Mucosa of rectum (tissue), 2 donors: ENCODE data around the gene MMP8.

Experiments
- H3K27ac ChIP-seq, 2 donors: one replicate each; pipeline ENCODE4 v1.7.0; 2013; ENCODE audit warnings: inconsistent platforms in 2 of 2, low read depth in 2 of 2, low read length in 2 of 2
- H3K27me3 ChIP-seq, 2 donors: one replicate each; pipeline ENCODE4 v1.7.0; 2013; ENCODE audit warnings: low read length in 2 of 2; ENCODE audit not compliant: control insufficient read depth in 2 of 2, insufficient read depth in 2 of 2
- H3K36me3 ChIP-seq, 2 donors: one replicate each; pipeline ENCODE4 v1.7.0; 2013; ENCODE audit warnings: low read length in 2 of 2; ENCODE audit not compliant: control insufficient read depth in 2 of 2, insufficient read depth in 2 of 2
- H3K4me1 ChIP-seq, 2 donors: one replicate each; pipeline ENCODE4 v1.7.0; 2013; ENCODE audit warnings: low read length in 2 of 2, mild to moderate bottlenecking in 1 of 2; ENCODE audit not compliant: control insufficient read depth in 2 of 2, insufficient read depth in 2 of 2
- H3K4me3 ChIP-seq, 2 donors: one replicate each; pipeline ENCODE4 v1.7.0; 2013; ENCODE audit warnings: low read length in 2 of 2
- H3K9ac ChIP-seq, 2 donors: one replicate each; pipeline ENCODE4 v1.7.0; 2013; ENCODE audit warnings: low read length in 2 of 2, low read depth in 1 of 2, mild to moderate bottlenecking in 1 of 2
- H3K9me3 ChIP-seq, 2 donors: one replicate each; pipeline ENCODE4 v1.7.0; 2013; ENCODE audit warnings: low read length in 2 of 2; ENCODE audit not compliant: control insufficient read depth in 2 of 2
- donor health status: healthy.
- donor health status: Normal muscosa, but diverticular disease.

MMP8 gene, protein sequence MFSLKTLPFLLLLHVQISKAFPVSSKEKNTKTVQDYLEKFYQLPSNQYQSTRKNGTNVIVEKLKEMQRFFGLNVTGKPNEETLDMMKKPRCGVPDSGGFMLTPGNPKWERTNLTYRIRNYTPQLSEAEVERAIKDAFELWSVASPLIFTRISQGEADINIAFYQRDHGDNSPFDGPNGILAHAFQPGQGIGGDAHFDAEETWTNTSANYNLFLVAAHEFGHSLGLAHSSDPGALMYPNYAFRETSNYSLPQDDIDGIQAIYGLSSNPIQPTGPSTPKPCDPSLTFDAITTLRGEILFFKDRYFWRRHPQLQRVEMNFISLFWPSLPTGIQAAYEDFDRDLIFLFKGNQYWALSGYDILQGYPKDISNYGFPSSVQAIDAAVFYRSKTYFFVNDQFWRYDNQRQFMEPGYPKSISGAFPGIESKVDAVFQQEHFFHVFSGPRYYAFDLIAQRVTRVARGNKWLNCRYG

DNA sequence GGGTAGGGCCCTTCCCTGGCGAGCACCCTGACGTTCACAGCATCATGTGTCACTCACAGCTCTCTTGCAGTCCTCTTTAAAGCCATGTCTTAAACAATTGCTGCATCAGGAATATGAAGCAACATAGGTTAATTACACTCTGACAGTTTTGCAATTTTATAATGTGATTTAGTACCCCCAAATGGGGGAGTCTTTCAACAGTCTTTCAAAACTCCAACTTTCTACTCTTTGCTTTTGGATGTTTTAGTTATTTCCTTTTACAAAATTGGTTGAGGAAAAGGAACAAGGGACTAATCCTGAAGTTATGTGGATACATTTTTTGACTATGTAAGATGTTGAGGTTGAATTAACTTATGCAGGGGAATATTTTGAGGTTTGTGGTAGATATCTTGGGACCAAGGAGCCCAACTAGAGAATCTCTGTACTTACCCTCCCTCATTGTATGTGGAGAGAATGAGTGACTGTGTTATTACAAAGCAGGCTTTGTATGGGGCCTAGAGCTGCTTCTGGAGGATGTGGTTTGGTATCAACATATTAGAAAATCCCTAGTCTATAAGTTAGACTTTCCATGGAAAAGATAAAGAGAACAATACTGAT, at the start of gene MMP8:
TSS of gene MMP8 (minus strand) at position 51 of the 597 bp plus-strand sequence. CDS start 99 bp downstream, outside the sequence.
- no peak within 1 kb of the TSS for H3K27ac ChIP-seq
- no peaks in the 10 kb centered on the region for H3K4me1 ChIP-seq

DNA sequence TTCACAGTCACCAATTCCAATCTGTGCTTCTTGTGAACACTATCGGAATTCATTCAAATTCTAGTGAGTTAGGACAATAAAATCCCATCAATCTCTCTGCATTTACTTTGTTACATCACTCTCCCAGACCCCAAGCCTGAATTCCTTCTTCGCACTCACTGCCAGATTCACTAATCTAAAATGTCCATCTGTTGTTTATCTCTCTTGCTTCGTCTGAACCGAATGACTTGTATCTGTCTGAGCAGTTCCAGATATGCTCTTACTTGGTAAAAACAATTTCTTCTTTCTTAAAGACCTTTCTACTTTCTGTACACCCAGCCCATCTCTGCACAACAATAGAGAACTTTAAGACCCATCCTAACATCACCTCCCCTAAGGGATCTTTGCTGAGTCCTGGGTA, 48.6 kb upstream of the MMP8 start:
- no peak overlapping the region for H3K27ac ChIP-seq
- H3K9ac ChIP-seq, result no peak overlapping the region
- H3K9me3 ChIP-seq, result no peaks in the 10 kb centered on the region
- H3K4me1 ChIP-seq, result no peaks in the 10 kb centered on the region
- no peaks in the 10 kb centered on the region for H3K36me3 ChIP-seq
- H3K4me3 ChIP-seq, result no peak overlapping the region
- no peaks in the 10 kb centered on the region for H3K27me3 ChIP-seq

More for the DNA sequence above, at the start of gene MMP8:
- Histone ChIP-seq H3K9ac (no peak within 1 kb of the TSS), H3K36me3 (no peaks in the 10 kb centered on the region), H3K27me3 (no peaks in the 10 kb centered on the region), H3K4me3 (no peak within 1 kb of the TSS), H3K9me3 (no peaks in the 10 kb centered on the region)

DNA sequence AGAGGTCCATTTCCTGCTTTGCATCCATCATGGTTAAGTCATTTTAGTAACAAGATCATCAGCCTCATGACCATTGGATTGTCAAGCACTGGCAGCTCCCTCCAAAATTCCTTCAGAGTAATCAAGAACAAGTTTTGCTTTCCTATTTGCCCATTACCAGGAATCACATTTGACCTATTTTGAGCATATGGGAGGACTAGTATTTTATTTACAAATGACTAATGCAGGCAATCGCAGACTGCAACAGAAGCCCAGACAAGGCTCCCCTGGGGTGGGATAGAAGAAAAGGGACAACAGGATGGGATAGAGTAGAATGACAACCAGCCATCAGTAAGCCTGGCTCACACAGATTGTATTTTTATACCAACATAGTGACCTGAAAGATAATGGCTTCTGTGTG, 46.6 kb upstream of the MMP8 start:
- Histone ChIP-seq H3K27me3 (no peaks in the 10 kb centered on the region), H3K27ac (no peak overlapping the region), H3K9ac (no peak overlapping the region), H3K4me1 (no peaks in the 10 kb centered on the region), H3K36me3 (no peaks in the 10 kb centered on the region), H3K4me3 (no peak overlapping the region), H3K9me3 (no peaks in the 10 kb centered on the region)

DNA sequence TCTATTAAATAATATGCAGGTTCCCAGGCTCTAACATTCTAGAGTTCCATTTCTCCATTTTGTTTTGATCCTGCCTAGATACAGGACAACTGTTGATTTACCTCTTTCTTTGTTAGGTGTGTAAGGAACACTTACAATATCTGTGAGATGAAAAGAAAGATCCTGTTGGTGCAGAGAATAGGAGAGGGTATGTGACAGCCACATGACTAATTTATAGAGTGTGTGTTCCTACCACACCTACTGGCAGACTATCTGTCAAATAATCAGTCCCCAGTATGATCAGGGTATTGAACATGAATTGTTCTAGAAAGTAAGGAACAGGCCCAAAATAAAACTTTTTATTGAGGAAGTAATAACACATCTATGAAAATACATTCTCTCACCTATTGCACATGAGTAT, 45.4 kb upstream of the MMP8 start:
- Histone ChIP-seq H3K9me3 (no peaks in the 10 kb centered on the region), H3K27ac (no peak overlapping the region), H3K9ac (no peak overlapping the region), H3K4me1 (no peaks in the 10 kb centered on the region), H3K4me3 (no peak overlapping the region), H3K27me3 (no peaks in the 10 kb centered on the region), H3K36me3 (no peaks in the 10 kb centered on the region)

DNA sequence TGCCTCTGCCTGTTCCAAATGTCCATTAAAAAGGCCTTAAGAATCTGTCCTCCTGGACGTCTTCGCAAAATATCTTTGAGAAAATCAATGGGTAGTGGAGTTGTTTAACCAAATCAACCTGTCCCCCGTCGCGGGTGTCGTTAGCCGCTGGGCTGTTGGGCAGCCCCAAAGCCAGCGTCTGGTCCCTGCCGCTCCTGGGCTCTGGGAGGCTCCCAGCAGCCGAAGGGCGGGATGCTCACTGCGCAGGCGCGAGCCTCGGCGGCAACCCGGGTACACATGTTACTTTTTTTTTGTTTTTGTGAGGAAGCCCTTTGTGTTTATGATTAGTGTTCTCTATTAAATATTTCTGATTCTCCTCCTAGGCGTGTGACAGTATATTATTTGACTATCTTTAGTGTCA, 43.0 kb upstream of the MMP8 start:
- H3K9ac ChIP-seq, result no peak overlapping the region
- no peaks in the 10 kb centered on the region for H3K27me3 ChIP-seq
- no peak overlapping the region for H3K27ac ChIP-seq
- H3K36me3 ChIP-seq, result no peaks in the 10 kb centered on the region
- no peaks in the 10 kb centered on the region for H3K4me1 ChIP-seq
- H3K9me3 ChIP-seq, result no peaks in the 10 kb centered on the region
- no peak overlapping the region for H3K4me3 ChIP-seq

DNA sequence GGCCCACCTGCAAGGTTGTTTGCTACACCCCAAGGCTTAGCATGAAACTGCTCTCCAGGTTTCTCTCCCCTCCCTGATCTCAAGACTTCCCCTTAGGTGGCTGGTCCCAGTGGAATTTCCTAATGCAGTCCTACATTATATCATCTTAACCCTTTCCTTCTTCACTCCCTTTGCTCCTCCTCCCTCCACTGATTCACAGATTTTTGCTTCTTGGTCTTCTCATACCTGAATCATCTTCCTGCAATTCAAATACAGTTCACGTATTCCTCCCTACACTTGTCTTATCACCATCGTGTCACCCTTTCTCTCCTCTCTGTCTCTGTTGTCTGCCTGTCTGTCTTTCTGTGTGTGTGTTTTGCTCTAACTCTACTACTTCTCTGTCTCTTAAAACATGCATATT, 38.7 kb upstream of the MMP8 start:
- Histone ChIP-seq H3K4me1 (peaks cover 0 to 2% of the 10 kb centered on the region in 2 donors), H3K9ac (no peak overlapping the region), H3K27ac (no peak overlapping the region), H3K27me3 (no peaks in the 10 kb centered on the region), H3K36me3 (no peaks in the 10 kb centered on the region), H3K4me3 (no peak overlapping the region), H3K9me3 (no peaks in the 10 kb centered on the region)

DNA sequence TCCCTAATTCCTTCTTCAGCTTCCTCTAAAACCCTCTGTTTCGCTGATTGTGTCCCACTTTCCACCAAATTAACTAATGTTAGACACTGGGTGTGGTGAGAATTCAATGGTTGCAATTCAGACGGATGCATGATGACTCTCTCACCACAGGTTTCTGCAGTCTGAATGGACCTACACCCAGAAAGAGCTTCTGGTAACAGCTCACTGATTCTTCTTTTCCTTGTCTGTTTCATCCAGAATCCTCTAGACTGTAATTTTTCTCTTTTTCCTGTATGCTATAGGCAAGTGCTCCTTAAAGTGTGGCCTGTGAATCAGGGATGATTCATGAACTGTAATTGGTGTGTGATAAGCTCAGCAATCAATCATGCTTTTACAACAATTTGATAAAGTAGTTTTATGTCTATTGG, 37.6 kb upstream of the MMP8 start:
- Histone ChIP-seq H3K4me3 (no peak overlapping the region), H3K27me3 (no peaks in the 10 kb centered on the region), H3K9me3 (no peaks in the 10 kb centered on the region), H3K9ac (no peak overlapping the region), H3K36me3 (no peaks in the 10 kb centered on the region), H3K27ac (no peak overlapping the region), H3K4me1 (peaks cover 2% of the 10 kb centered on the region in 2 donors)

DNA sequence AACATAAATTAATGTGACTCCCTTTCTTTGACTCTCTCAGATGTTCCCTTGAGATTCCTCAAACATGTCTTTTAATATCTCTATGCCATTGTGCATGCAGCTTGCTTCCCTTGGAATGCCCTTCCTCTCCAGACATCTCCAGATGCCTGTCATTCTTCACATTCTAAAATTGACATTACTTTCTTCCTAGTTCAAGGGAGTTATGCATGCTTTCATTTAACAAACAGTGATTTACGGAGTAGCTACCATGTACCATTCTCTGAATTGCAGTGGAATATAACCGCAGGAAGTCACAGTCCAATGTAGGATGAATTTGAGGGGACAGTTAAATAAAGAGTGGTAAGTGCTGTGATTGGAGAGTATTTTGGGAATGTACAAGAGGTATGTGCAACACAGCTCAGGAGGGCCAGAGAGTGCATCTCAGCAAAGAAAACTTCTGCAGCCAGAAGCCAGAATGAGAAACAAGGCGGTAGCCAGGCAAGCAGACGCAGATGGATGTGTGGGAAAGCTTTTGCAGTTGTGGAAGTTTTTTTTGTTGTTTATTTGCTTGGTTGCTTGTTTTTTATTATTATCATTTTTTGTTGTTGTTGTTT, 37.0 kb upstream of the MMP8 start:
- H3K4me3 ChIP-seq, result no peak overlapping the region
- H3K27me3 ChIP-seq, result no peaks in the 10 kb centered on the region
- H3K9me3 ChIP-seq, result no peaks in the 10 kb centered on the region
- H3K36me3 ChIP-seq, result no peaks in the 10 kb centered on the region
- peaks cover 2% of the 10 kb centered on the region in 2 donors for H3K4me1 ChIP-seq
- no peak overlapping the region for H3K9ac ChIP-seq
- H3K27ac ChIP-seq, result no peak overlapping the region

DNA sequence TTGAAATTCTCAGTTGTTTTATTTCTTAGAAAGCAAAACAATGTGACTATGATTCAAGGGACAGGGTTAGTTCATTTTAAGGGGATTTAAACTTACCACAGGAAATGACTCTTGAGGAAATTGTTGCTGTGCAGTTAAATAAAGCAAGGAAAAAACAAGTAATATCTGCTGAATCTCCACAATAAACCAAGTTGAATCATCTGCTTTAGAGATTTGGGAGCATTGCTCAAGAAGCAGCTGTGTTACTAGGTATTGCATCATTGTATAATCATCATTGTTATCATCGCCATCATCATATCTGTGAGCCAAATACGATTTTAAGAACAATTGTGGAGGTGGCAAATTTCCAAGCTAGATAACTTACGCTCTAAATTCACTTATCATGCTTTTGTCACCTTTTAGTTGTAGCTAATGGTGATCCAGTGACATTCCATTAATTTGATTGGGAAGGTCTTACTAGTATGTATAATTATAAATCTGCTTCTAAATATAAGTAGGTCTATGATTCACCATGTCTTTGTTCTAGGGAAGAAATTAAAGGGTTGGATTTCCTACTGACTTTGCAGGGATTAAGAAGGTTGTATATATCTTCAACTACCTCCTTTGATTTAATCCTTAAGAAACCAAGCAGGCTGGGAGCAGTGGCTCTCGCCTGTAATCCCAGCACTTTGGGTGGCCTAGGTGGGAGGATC, 35.7 kb upstream of the MMP8 start:
- Histone ChIP-seq H3K4me3 (no peak overlapping the region), H3K9ac (no peak overlapping the region), H3K9me3 (no peaks in the 10 kb centered on the region), H3K27ac (no peak overlapping the region), H3K4me1 (peaks cover 2% of the 10 kb centered on the region in 2 donors), H3K27me3 (no peaks in the 10 kb centered on the region), H3K36me3 (no peaks in the 10 kb centered on the region)
